HG03139 (cell line): ENCODE results near the gene FAM171A2.
"Not testable (repeated sequence)": the region's sequence is repeated elsewhere in the genome, so short reads cannot be mapped to it uniquely, and the experiment has no call there.

Source experiments
- ATAC-seq: cut with Tn5 transposase; IDR thresholded peaks from one replicate; pipeline ENCODE4 v1.9.1; 2021; ENCODE audit not compliant: unreplicated experiment

FAM171A2 gene

GRCh38 chr17:44384281-44384822, 20.7 kb upstream of the FAM171A2 start:
- no peak for ATAC-seq

DNA sequence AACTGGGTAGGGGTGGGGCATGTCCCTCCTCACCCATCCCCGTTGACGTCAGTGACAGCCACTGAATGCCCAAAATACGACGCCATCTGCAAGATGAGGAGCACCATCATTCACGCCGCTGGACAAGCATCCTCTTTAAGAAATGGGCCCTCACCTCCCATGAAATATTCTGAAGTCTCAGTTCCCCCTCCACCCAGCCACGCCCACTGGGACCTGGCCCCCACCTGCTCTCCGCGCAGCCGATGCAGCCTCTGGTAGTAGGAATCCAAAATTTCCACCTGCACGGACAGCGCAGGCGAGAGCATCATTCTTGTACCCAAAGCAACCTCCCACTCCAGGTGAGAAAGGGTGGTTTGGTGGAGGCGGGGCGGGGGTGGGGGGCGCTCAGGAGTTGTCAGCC, 20.2 kb upstream of the FAM171A2 start:
- no peak for ATAC-seq

DNA sequence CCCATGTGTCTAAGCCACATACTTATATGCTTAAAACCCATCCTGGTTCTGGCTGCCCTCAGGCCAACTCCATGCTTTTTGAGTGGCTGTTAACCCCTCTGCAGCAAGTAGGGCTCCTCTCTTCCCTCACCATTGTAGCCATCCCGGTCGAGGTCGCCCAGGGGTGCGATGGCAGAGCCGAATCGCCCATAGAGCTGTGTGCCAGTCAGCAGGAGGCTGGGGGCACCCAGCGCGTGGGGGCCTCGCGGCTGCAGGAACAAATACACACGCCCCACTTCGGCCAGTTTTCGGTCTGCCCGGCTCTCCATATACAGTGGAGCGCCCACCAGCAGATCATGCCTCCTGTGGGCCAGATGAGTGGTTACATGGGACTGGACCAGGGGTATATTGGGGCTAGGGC, 19.7 kb upstream of the FAM171A2 start:
- no peak for ATAC-seq

DNA sequence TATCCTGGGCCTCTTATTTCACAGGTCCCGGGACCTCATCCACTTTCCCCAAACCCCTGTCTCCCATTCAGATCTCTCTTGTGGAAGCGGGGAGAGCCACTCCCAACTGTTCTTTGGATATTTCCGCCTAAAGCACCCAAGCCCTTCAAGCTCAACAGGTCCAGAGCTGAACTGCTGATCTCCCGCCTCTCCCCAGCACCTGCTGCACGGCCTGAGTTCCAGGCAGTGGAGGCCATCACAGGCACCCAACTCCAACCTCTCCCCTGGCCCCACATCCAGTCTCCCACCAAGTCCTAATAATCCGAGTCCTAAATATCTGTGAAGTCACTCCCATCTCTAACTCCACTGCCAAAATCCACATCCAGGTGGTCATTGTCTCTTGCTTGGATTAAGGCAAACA, 19.3 kb upstream of the FAM171A2 start:
- no peak for ATAC-seq

GRCh38 chr17:44381810-44382305, 18.2 kb upstream of the FAM171A2 start:
- no peak for ATAC-seq

- no peak for ATAC-seq
Observed at GRCh38 chr17:44380767-44381166, 17.1 kb upstream of the FAM171A2 start.

GRCh38 chr17:44379887-44380286, 16.2 kb upstream of the FAM171A2 start:
- ATAC-seq, result no peak

- ATAC-seq, result no peak
Observed at GRCh38 chr17:44378171-44378705, 14.6 kb upstream of the FAM171A2 start.

DNA sequence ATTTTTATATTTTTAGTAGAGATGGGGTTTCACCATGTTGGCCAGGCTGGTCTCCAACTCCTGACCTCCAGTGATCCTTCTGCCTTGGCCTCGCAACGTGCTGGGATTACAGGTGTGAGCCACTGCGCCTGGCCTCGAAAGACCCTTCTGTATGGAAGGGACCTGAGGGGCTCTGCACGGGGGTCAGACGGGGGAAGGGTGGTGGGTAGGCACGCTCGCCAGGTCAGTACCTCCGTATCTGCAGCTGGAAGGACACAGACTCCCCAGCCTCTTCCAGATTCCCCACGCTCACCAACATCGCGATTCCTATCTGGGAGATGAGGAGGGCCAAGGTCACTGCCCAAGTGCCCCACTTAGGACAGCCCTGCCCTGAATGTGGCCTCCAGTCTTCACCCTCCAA, 13.1 kb upstream of the FAM171A2 start:
- no peak for ATAC-seq

- ATAC-seq, result no peak
Observed at GRCh38 chr17:44376124-44376523, 12.5 kb upstream of the FAM171A2 start.

DNA sequence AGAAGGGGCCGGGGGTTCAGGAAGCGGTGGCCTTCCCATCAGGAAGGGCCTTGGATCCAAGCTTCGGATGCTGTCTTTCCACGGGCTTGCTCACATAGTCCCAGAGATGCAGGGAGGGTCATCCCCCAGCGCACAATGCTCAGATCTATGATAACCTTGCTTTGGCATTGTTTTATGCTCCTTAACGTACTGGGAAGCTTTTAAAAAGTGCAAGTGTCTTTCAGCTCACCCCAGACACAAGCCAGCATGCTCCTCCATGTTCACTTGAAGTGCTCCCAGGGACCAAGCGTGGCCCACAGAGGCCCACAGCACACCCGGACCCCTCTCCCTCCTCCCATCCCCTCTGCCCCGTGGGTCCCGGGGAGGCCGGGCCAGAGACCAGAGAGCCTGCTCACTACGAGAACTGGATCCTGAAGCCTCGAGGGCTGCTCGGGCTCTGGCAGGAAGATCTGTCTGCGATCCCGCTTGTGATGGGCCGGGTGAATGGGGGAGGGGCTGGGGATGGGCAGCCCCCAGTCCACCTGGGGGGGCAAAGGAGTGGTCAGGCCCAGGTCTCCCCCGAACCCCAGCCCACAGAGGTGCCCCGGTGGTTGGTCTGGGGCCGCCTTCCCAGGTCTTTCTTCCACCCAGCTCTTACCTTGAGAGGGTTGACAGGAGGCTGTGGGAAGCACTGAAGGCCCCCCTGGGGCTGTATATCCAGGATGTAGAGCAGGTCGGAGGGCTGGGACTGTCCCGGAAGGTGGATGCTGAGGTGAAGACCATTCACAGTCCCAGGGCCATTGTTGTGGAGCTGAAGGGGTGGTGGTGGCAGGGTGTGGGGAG, 11.8 kb upstream of the FAM171A2 start:
- no peak for ATAC-seq

- ATAC-seq, result no peak
Observed at GRCh38 chr17:44374306-44375195, 10.9 kb upstream of the FAM171A2 start.

DNA sequence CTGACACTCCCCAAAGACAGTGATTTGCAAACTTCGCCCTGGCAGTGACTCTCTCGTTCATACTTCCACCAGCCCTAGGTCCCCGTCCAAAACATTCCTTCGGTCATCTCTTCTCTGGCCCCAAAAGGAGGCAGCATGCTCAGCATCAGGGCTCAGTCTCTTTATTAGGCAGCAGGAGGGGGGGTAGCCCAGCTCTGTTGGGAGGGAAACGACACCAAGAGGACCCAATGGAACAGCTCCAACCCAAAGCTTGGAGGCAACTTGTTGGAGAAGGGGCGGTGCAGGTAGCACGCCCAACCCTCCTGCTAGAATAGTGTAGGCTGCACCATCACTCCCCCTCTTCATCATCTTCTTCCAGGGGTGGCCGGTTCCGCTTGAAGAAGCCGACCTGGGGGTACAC, 8.4 kb upstream of the FAM171A2 start:
- no peak for ATAC-seq

- not testable (repeated sequence) for ATAC-seq
Observed at GRCh38 chr17:44369414-44370023, 5.9 kb upstream of the FAM171A2 start.

GRCh38 chr17:44368391-44369243, 5.0 kb upstream of the FAM171A2 start:
- not testable (repeated sequence) for ATAC-seq

DNA sequence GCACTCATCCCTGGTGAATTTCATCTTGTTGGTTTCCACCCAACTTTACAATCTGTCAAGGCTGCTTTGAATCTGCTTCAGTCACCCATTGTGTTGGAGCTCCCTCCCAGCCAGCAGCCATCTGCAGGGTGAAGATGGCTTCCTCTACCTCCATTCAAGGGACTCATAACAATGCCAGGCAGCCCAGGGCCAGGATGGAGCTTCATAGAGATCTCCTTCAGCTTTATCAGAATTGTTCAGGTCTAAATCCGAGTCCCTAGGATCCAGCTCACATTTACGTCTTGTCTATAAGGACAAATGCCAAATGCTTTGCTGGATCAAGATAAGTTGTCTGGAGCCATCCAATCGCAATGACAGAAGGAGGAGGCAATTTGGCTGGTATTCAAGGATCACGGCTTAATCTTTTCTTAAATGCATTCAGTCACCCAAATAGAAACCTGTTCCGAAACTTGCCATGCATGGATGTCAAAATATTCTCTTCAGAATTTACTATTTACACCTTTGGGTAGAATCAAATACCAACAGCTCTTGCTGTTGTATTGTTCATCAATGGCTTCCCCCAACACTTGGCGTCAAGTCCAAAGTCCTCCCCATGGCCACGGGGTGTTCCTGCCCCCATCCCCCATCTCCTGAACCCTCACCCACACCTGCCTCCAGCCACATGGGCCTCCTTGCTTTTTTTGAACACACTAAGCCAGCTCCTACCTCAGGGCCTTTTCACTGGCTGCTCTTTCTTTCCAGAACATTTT, 3.8 kb upstream of the FAM171A2 start:
- ATAC-seq, result no peak

- ATAC-seq, result not testable (repeated sequence)
Observed at GRCh38 chr17:44365051-44365450, 1.4 kb upstream of the FAM171A2 start.

- ATAC-seq, result no peak
Observed at GRCh38 chr17:44362949-44363612, 572 bp downstream of the FAM171A2 start.
